Measurements from ENCODE around the gene SRPX.

Gene SRPX

GRCh38 chrX:38220415-38221390, at the start of gene SRPX:
Gene SRPX (minus strand): TSS chrX:38220871. CDS start chrX:38220792, 79 bp downstream.
- no peak for DNase-seq (ENCODE audit: extremely low read depth in 1 of 2, low read depth in 1 of 2)

- no peak for DNase-seq (ENCODE audit: extremely low read depth in 1 of 2, low read depth in 1 of 2)
Observed at GRCh38 chrX:38268011-38268410, 47.3 kb upstream of the SRPX start.

- DNase-seq (ENCODE audit: extremely low read depth in 1 of 2, low read depth in 1 of 2): no peak
Observed at GRCh38 chrX:38262715-38263620, 42.3 kb upstream of the SRPX start.

- no peak for DNase-seq (ENCODE audit: extremely low read depth in 1 of 2, low read depth in 1 of 2)
Observed at GRCh38 chrX:38260231-38260630, 39.6 kb upstream of the SRPX start.

- DNase-seq (ENCODE audit: extremely low read depth in 1 of 2, low read depth in 1 of 2): no peak
Observed at GRCh38 chrX:38256019-38256418, 35.3 kb upstream of the SRPX start.

GRCh38 chrX:38249965-38250364, 29.3 kb upstream of the SRPX start:
- DNase-seq (ENCODE audit: extremely low read depth in 1 of 2, low read depth in 1 of 2): no peak

- DNase-seq (ENCODE audit: extremely low read depth in 1 of 2, low read depth in 1 of 2): no peak
Observed at GRCh38 chrX:38247051-38247450, 26.4 kb upstream of the SRPX start.

- DNase-seq (ENCODE audit: extremely low read depth in 1 of 2, low read depth in 1 of 2): no peak
Observed at GRCh38 chrX:38240541-38240940, 19.9 kb upstream of the SRPX start.

GRCh38 chrX:38236901-38237615, 16.4 kb upstream of the SRPX start:
- DNase-seq (ENCODE audit: extremely low read depth in 1 of 2, low read depth in 1 of 2): no peak

GRCh38 chrX:38233891-38234667, 13.4 kb upstream of the SRPX start:
- DNase-seq (ENCODE audit: extremely low read depth in 1 of 2, low read depth in 1 of 2): no peak

GRCh38 chrX:38232079-38232686, 11.5 kb upstream of the SRPX start:
- DNase-seq (ENCODE audit: extremely low read depth in 1 of 2, low read depth in 1 of 2): no peak

- no peak for DNase-seq (ENCODE audit: extremely low read depth in 1 of 2, low read depth in 1 of 2)
Observed at GRCh38 chrX:38225093-38225492, 4.4 kb upstream of the SRPX start.

GRCh38 chrX:38224160-38224559, 3.5 kb upstream of the SRPX start:
- no peak for DNase-seq (ENCODE audit: extremely low read depth in 1 of 2, low read depth in 1 of 2)

GRCh38 chrX:38221391-38221929, 789 bp upstream of the SRPX start:
- DNase-seq (ENCODE audit: extremely low read depth in 1 of 2, low read depth in 1 of 2): no peak

GRCh38 chrX:38220024-38220414, 652 bp downstream of the SRPX start:
- DNase-seq (ENCODE audit: extremely low read depth in 1 of 2, low read depth in 1 of 2): no peak

GRCh38 chrX:38216642-38217041, 4.0 kb downstream of the SRPX start:
- DNase-seq (ENCODE audit: extremely low read depth in 1 of 2, low read depth in 1 of 2): no peak

GRCh38 chrX:38214551-38215531, 5.8 kb downstream of the SRPX start:
- no peak for DNase-seq (ENCODE audit: extremely low read depth in 1 of 2, low read depth in 1 of 2)

GRCh38 chrX:38214044-38214443, 6.6 kb downstream of the SRPX start:
- no peak for DNase-seq (ENCODE audit: extremely low read depth in 1 of 2, low read depth in 1 of 2)
